Measurements from ENCODE around the gene INPP4B.

The INPP4B gene

GRCh38 chr4:142386449-142386848 is 459.7 kb downstream of the INPP4B start:
- no peaks in the 10 kb centered on the region for H3K27me3 ChIP-seq (ENCODE audit: insufficient read depth, poor library complexity, severe bottlenecking)
- TF ChIP-seq CTCF (IDR thresholded peaks at IDR 0.05; ENCODE audit: poor library complexity, severe bottlenecking), result no peak
- ATAC-seq (ENCODE audit: low read depth) (no peak), DNase-seq (ENCODE audit: low spot score) (no peak)
- H3K4me3 ChIP-seq (ENCODE audit: severe bottlenecking), result no peak overlapping the region
- no peak overlapping the region for H3K27ac ChIP-seq (ENCODE audit: poor library complexity, severe bottlenecking)
- peaks cover 45% of the 10 kb centered on the region for H3K36me3 ChIP-seq (ENCODE audit: low read depth)
- H3K9me3 ChIP-seq (ENCODE audit: severe bottlenecking), result peaks cover 15% of the 10 kb centered on the region
- H3K4me1 ChIP-seq (ENCODE audit: insufficient read depth, poor library complexity, severe bottlenecking), result peaks cover 30% of the 10 kb centered on the region

GRCh38 chr4:142383800-142384470 is 462.2 kb downstream of the INPP4B start:
- peaks cover 2% of the 10 kb centered on the region for H3K9me3 ChIP-seq (ENCODE audit: severe bottlenecking)

GRCh38 chr4:142383354-142383753 is 462.7 kb downstream of the INPP4B start:
- no peak for TF ChIP-seq CTCF (IDR thresholded peaks at IDR 0.05; ENCODE audit: poor library complexity, severe bottlenecking)
- Histone ChIP-seq H3K4me1 (ENCODE audit: insufficient read depth, poor library complexity, severe bottlenecking) (peaks cover 61% of the 10 kb centered on the region), H3K36me3 (ENCODE audit: low read depth) (peaks cover 30% of the 10 kb centered on the region), H3K27ac (ENCODE audit: poor library complexity, severe bottlenecking) (peak overlapping the region; percentile 78), H3K27me3 (ENCODE audit: insufficient read depth, poor library complexity, severe bottlenecking) (no peaks in the 10 kb centered on the region), H3K9me3 (ENCODE audit: severe bottlenecking) (peaks cover 2% of the 10 kb centered on the region), H3K4me3 (ENCODE audit: severe bottlenecking) (no peak overlapping the region)
- DNase-seq (ENCODE audit: low spot score), result no peak
- no peak for ATAC-seq (ENCODE audit: low read depth)

More at GRCh38 chr4:142383800-142384470, 462.2 kb downstream of the INPP4B start:
- peaks cover 55% of the 10 kb centered on the region for H3K4me1 ChIP-seq (ENCODE audit: insufficient read depth, poor library complexity, severe bottlenecking)
- DNase-seq (ENCODE audit: low spot score) (no peak), ATAC-seq (ENCODE audit: low read depth) (peak; percentile 40)
- no peaks in the 10 kb centered on the region for H3K27me3 ChIP-seq (ENCODE audit: insufficient read depth, poor library complexity, severe bottlenecking)
- TF ChIP-seq CTCF (IDR thresholded peaks at IDR 0.05; ENCODE audit: poor library complexity, severe bottlenecking), result no peak
- peaks cover 26% of the 10 kb centered on the region for H3K36me3 ChIP-seq (ENCODE audit: low read depth)
- no peak overlapping the region for H3K4me3 ChIP-seq (ENCODE audit: severe bottlenecking)
- peak overlapping the region; percentile 78 for H3K27ac ChIP-seq (ENCODE audit: poor library complexity, severe bottlenecking)

GRCh38 chr4:142380052-142380602 is 466.0 kb downstream of the INPP4B start:
- Histone ChIP-seq H3K4me1 (ENCODE audit: insufficient read depth, poor library complexity, severe bottlenecking) (peaks cover 79% of the 10 kb centered on the region), H3K27ac (ENCODE audit: poor library complexity, severe bottlenecking) (peak overlapping the region; percentile 96), H3K4me3 (ENCODE audit: severe bottlenecking) (no peak overlapping the region), H3K9me3 (ENCODE audit: severe bottlenecking) (no peaks in the 10 kb centered on the region), H3K27me3 (ENCODE audit: insufficient read depth, poor library complexity, severe bottlenecking) (no peaks in the 10 kb centered on the region), H3K36me3 (ENCODE audit: low read depth) (peaks cover 33% of the 10 kb centered on the region)
- TF ChIP-seq CTCF (IDR thresholded peaks at IDR 0.05; ENCODE audit: poor library complexity, severe bottlenecking), result no peak
- DNase-seq (ENCODE audit: low spot score), result no peak
- ATAC-seq (ENCODE audit: low read depth), result peak; percentile 35

All from RWPE2 (cell line).